B cell (primary cell): ENCODE results near the gene ONECUT1. TPM values are rescaled to one million over a fixed set of nuclear protein-coding genes. Genes with fewer than 3 reads are reported as not detected.
A peak's percentile ranks its signal among the peaks of the same experiment; 100 is the strongest.

Experiments
- ATAC-seq: fragments of 200-7000 bp; cut with Tn5 transposase; one replicate; pipeline ENCODE4 v1.10.0; 2021; ENCODE audit warnings: low read depth, mild to moderate bottlenecking, moderate number of reproducible peaks, moderate library complexity
- CTCF ChIA-PET: fragments of 350-600 bp; sonication (Branson Sonifier 250); formaldehyde crosslinking; loops from one replicate; lab custom pipeline; 2021; ENCODE audit warnings: antibody characterized with exemption, inconsistent platforms; lab: Charles Lee
- POLR2A ChIA-PET: fragments of 350-600 bp; sonication (Branson Sonifier 250); formaldehyde crosslinking; loops from one replicate; lab custom pipeline; 2021; ENCODE audit warnings: antibody characterized with exemption; lab: Charles Lee
- DNase-seq: peaks from one replicate; pipeline ENCODE4 v3.0.0; 2013
- H2AFZ ChIP-seq: 2 replicates; pipeline ENCODE4 v1.6.1; 2012; ENCODE audit warnings: mild to moderate bottlenecking, low read depth, low read length; ENCODE audit not compliant: insufficient read depth, poor library complexity, severe bottlenecking
- H3K27ac ChIP-seq, 2 donors: 1 replicate in 1 of 2; 2 replicates in 1 of 2; pipeline ENCODE4 v1.5.1; 2012 to 2013; ENCODE audit warnings: low read length in 2 of 2, mild to moderate bottlenecking in 2 of 2, moderate library complexity in 1 of 2
- H3K27me3 ChIP-seq, 4 experiments: fragments of 200-600 bp in 1 of 4; sonication (generic) in 1 of 4; replicated peaks in 1 of 4; 1 replicate in 2 of 4; 2 replicates in 2 of 4; pipeline versions ENCODE4 v1.6.1 to v1.7.0; 2013 to 2016; ENCODE audit warnings: low read length in 3 of 4, mild to moderate bottlenecking in 2 of 4, mixed read lengths in 1 of 4, moderate library complexity in 1 of 4; ENCODE audit not compliant: insufficient read depth in 4 of 4, control insufficient read depth in 3 of 4; ENCODE audit errors: control extremely low read depth in 1 of 4
- H3K36me3 ChIP-seq, 2 experiments: replicated peaks in 1 of 2; 1 replicate in 1 of 2; 2 replicates in 1 of 2; pipeline versions ENCODE4 v1.6.1 to v1.7.1; 2013; ENCODE audit warnings: low read length in 1 of 2; ENCODE audit not compliant: insufficient read depth in 2 of 2, control insufficient read depth in 1 of 2; ENCODE audit errors: control extremely low read depth in 1 of 2, extremely low read depth in 1 of 2
- H3K4me1 ChIP-seq, 2 donors: fragments of 200-600 bp in 1 of 2; sonication (generic) in 1 of 2; 1 replicate in 1 of 2; 2 replicates in 1 of 2; pipeline versions ENCODE4 v1.5.1 to v1.6.1; 2013 to 2017; ENCODE audit warnings: low read length in 2 of 2; ENCODE audit not compliant: control insufficient read depth in 2 of 2, insufficient read depth in 2 of 2
- H3K4me2 ChIP-seq: replicated peaks from 2 replicates; pipeline ENCODE3; 2012; ENCODE audit warnings: mild to moderate bottlenecking, low read depth, low read length; ENCODE audit not compliant: poor library complexity, severe bottlenecking
- H3K4me3 ChIP-seq, 5 experiments: fragments of 200-600 bp in 1 of 5; sonication (generic) in 1 of 5; 1 replicate in 3 of 5; 2 replicates in 2 of 5; pipeline versions ENCODE4 v1.5.1 to v1.7.0; 2011 to 2016; ENCODE audit warnings: low read length in 4 of 5, mild to moderate bottlenecking in 4 of 5, low read depth in 2 of 5, control low read depth in 1 of 5, moderate library complexity in 1 of 5; ENCODE audit not compliant: insufficient read depth in 1 of 5; ENCODE audit errors: control extremely low read depth in 1 of 5, extremely low read depth in 1 of 5
- H3K79me2 ChIP-seq: fragments of 200-600 bp; sonication (generic); one replicate; pipeline ENCODE4 v1.6.0; 2016; ENCODE audit warnings: low read length; ENCODE audit not compliant: control insufficient read depth, insufficient read depth
- H3K9ac ChIP-seq: fragments of 200-600 bp; sonication (generic); 2 replicates; pipeline ENCODE4 v1.6.1; 2017; ENCODE audit warnings: mild to moderate bottlenecking, low read length, moderate library complexity
- H3K9me3 ChIP-seq, 3 donors: one replicate each; pipeline versions ENCODE4 v1.6.1 to v1.7.1; 2013; ENCODE audit warnings: low read length in 2 of 3; ENCODE audit not compliant: control insufficient read depth in 2 of 3, insufficient read depth in 1 of 3; ENCODE audit errors: control extremely low read depth in 1 of 3
- H4K20me1 ChIP-seq: 2 replicates; pipeline ENCODE4 v1.6.0; 2012; ENCODE audit warnings: mild to moderate bottlenecking, low read length; ENCODE audit not compliant: insufficient read depth, control insufficient read depth, poor library complexity, severe bottlenecking
- H3K27ac Mint-ChIP-seq: one replicate; pipeline ENCODE4 v1.8.0; 2021; ENCODE audit warnings: mixed read lengths
- H3K27me3 Mint-ChIP-seq: one replicate; pipeline ENCODE4 v1.8.0; 2021; ENCODE audit warnings: mixed read lengths
- H3K4me1 Mint-ChIP-seq: one replicate; pipeline ENCODE4 v1.8.0; 2021; ENCODE audit warnings: mixed read lengths
- H3K4me3 Mint-ChIP-seq: one replicate; pipeline ENCODE4 v1.8.0; 2021; ENCODE audit warnings: mixed read lengths
- H3K9me3 Mint-ChIP-seq: one replicate; pipeline ENCODE4 v1.8.0; 2022; ENCODE audit warnings: mixed read lengths; ENCODE audit not compliant: insufficient read depth
- CTCF ChIP-seq: fragments of 200-600 bp; IDR thresholded peaks from one replicate; pipeline ENCODE4 v1.8.0; 2022; ENCODE audit warnings: antibody characterized with exemption, mild to moderate bottlenecking
- EZH2 ChIP-seq: IDR thresholded peaks from 2 replicates; pipeline ENCODE4 v1.6.1; 2012; ENCODE audit warnings: borderline replicate concordance, low read depth, mild to moderate bottlenecking, moderate library complexity, low read length; ENCODE audit not compliant: insufficient read depth, poor library complexity, severe bottlenecking
- WGBS: methylation state at CpG from one replicate; pipeline ENCODE4 v1.1.5; 2013; ENCODE audit warnings: missing lambda C conversion rate; ENCODE audit not compliant: insufficient coverage; 5-methylcytosine and 5-hydroxymethylcytosine counted together
- intact Hi-C: fragments of 100-400 bp; cut with micrococcal nuclease; formaldehyde crosslinking; loops from one replicate; pipeline ENCODE4 v1.10.0; 2022
- polyA plus RNA-seq: library from polyadenylated mRNA; depleted of rRNA; stranded (reverse); fragments of >200 nt; gene quantifications from 2 replicates; pipeline ENCODE4 v1.2.3, GENCODE V29; 2012
- total RNA-seq, 2 donors: library from RNA; stranded (reverse); fragments of 120-200 nt in 1 of 2; gene quantifications; 1 replicate in 1 of 2; 2 replicates in 1 of 2; pipeline versions ENCODE4 v1.2.3 to v1.2.4, GENCODE V29; 2013 to 2022

Gene ONECUT1
- total and polyA plus RNA-seq, 2 donors (not counting 1 experiment from before 2014, with no cell fraction given): not detected

- no peaks in the 10 kb centered on the region for H3K9me3 ChIP-seq
- no peak overlapping the region for H3K4me2 ChIP-seq
- peak overlapping the region; percentile 1 for H2AFZ ChIP-seq
- intact Hi-C loops: no loop called here
- no peak overlapping the region for H3K27ac ChIP-seq
- Mint-ChIP-seq H3K27me3 (no peaks in the 10 kb centered on the region), H3K4me1 (peaks cover 25% of the 10 kb centered on the region), H3K9me3 (no peaks in the 10 kb centered on the region), H3K4me3 (no peak overlapping the region), H3K27ac (no peak overlapping the region)
- no peak overlapping the region for H3K9ac ChIP-seq
- H3K27me3 ChIP-seq: no peaks in the 10 kb centered on the region
- DNase-seq (no peak), ATAC-seq (no peak)
- no peak overlapping the region for H3K4me3 ChIP-seq
- POLR2A ChIA-PET: interaction anchor here (0.7 kb wide), 1 partner anchor 49 kb away, joined by 3 read pairs; no protein-coding TSS in a partner anchor
- TF ChIP-seq CTCF (no peak), EZH2 (no peak)
- H4K20me1 ChIP-seq: no peaks in the 10 kb centered on the region
- H3K4me1 ChIP-seq: peaks cover 16 to 21% of the 10 kb centered on the region in 2 donors
- CTCF ChIA-PET: interaction anchor here (1.3 to 1.7 kb wide), 3 partner anchors 17 to 49 kb away, joined by 3 to 5 read pairs (median 5); partner anchors contain the start of gene ATOSA
- no CpG with 5 or more reads among the region's 3 CpGs for WGBS
- no peaks in the 10 kb centered on the region for H3K79me2 ChIP-seq
- no peaks in the 10 kb centered on the region for H3K36me3 ChIP-seq
Observed at GRCh38 chr15:52727815-52728214, 62.3 kb downstream of the ONECUT1 start.

- ChIA-PET POLR2A (no interaction called here), CTCF (interaction anchor here (0.5 to 1.5 kb wide), 4 partner anchors 8 to 492 kb away, joined by 3 to 4 read pairs (median 3); no protein-coding TSS in a partner anchor)
- Mint-ChIP-seq H3K9me3 (no peaks in the 10 kb centered on the region), H3K27me3 (no peaks in the 10 kb centered on the region), H3K4me3 (no peak overlapping the region), H3K27ac (no peak overlapping the region), H3K4me1 (peaks cover 23% of the 10 kb centered on the region)
- Histone ChIP-seq H3K79me2 (no peaks in the 10 kb centered on the region), H3K4me2 (no peak overlapping the region), H3K9ac (no peak overlapping the region), H3K9me3 (no peaks in the 10 kb centered on the region), H3K27me3 (no peaks in the 10 kb centered on the region), H3K4me3 (no peak overlapping the region), H2AFZ (no peak overlapping the region), H3K36me3 (no peaks in the 10 kb centered on the region), H3K27ac (no peak overlapping the region), H4K20me1 (no peaks in the 10 kb centered on the region), H3K4me1 (peaks cover 16 to 21% of the 10 kb centered on the region in 2 donors)
- intact Hi-C loops: no loop called here
- WGBS: no CpG with 5 or more reads among the region's 2 CpGs
- DNase-seq: no peak
- no peak for TF ChIP-seq EZH2
- TF ChIP-seq CTCF: no peak
- ATAC-seq: no peak
Observed at GRCh38 chr15:52726195-52726594, 63.9 kb downstream of the ONECUT1 start.
